Colonic mucosa (tissue), 4 donors: ENCODE data around the gene FAM83C. TPM values are rescaled to one million over a fixed set of nuclear protein-coding genes. Genes with fewer than 3 reads are reported as not detected.

Source experiments
- DNase-seq: peaks from one replicate; pipeline ENCODE4 v3.0.0-alpha.2; 2020
- H3K27ac ChIP-seq: fragments of 200-600 bp; one replicate; pipeline ENCODE4 v1.8.0; 2021
- H3K27me3 ChIP-seq: fragments of 200-600 bp; one replicate; pipeline ENCODE4 v1.8.0; 2021
- H3K36me3 ChIP-seq: fragments of 200-600 bp; one replicate; pipeline ENCODE4 v1.8.0; 2021
- H3K4me1 ChIP-seq: fragments of 200-600 bp; one replicate; pipeline ENCODE4 v1.8.0; 2021; ENCODE audit warnings: mild to moderate bottlenecking
- H3K4me3 ChIP-seq: fragments of 200-600 bp; one replicate; pipeline ENCODE4 v1.8.0; 2021
- H3K9ac ChIP-seq, 2 donors: one replicate each; pipeline ENCODE4 v1.7.0; 2013; ENCODE audit warnings: control low read depth in 2 of 2, low read depth in 2 of 2, low read length in 2 of 2
- H3K9me3 ChIP-seq: fragments of 200-600 bp; one replicate; pipeline ENCODE4 v1.8.0; 2021
- intact Hi-C: fragments of 100-400 bp; cut with DNase I; formaldehyde crosslinking; loops from one replicate; pipeline ENCODE4 v1.14.1; 2022
- total RNA-seq, 2 donors: library from RNA; stranded (reverse); fragmentation: NEBNext Ultra II Directional in 1 of 2; extraction: Animal tissue kit (Norgen Biotek cat#: 25700) in 1 of 2; gene quantifications; one replicate each; pipeline ENCODE4 v1.2.1, GENCODE V29; 2021
- TF ChIP-seq, protein P1 (sequence below): fragments of 200-600 bp; IDR thresholded peaks from one replicate; pipeline ENCODE4 v1.8.0; 2022; ENCODE audit warnings: antibody characterized with exemption, mild to moderate bottlenecking
- donor health status: healthy.
- donor health status: DM: no; HTN: no; CAD: no.
- donor health status: DM: no; HTN: no; CAD: no.

FAM83C gene
- total RNA-seq, 2 donors from 2014 or later = 0.45 TPM; not detected in 1

DNA sequence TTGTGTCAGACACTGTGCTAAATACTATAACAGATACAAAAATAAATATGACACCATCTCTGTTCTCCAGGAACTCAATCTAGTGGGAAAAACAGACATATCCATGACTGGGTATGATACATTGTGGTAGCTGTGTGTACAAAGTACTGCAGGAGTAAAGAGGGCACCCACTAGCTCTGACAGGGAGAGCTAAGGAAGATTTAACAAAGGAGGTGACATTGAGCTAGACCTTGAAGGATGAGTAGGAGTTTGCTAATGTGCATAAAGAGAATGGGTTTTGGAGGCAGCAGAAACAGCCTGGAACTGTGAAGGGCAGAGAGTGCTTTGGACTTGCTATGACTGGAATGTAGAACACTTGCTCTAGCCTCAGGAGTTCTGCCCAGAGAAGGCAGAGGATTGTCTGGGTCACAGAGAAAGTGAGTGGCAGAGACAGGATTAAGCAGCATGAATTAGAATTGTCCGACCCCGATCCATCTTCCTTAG is 51.4 kb downstream of the FAM83C start:
- TF ChIP-seq, protein P1, sequence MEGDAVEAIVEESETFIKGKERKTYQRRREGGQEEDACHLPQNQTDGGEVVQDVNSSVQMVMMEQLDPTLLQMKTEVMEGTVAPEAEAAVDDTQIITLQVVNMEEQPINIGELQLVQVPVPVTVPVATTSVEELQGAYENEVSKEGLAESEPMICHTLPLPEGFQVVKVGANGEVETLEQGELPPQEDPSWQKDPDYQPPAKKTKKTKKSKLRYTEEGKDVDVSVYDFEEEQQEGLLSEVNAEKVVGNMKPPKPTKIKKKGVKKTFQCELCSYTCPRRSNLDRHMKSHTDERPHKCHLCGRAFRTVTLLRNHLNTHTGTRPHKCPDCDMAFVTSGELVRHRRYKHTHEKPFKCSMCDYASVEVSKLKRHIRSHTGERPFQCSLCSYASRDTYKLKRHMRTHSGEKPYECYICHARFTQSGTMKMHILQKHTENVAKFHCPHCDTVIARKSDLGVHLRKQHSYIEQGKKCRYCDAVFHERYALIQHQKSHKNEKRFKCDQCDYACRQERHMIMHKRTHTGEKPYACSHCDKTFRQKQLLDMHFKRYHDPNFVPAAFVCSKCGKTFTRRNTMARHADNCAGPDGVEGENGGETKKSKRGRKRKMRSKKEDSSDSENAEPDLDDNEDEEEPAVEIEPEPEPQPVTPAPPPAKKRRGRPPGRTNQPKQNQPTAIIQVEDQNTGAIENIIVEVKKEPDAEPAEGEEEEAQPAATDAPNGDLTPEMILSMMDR = no peak

DNA sequence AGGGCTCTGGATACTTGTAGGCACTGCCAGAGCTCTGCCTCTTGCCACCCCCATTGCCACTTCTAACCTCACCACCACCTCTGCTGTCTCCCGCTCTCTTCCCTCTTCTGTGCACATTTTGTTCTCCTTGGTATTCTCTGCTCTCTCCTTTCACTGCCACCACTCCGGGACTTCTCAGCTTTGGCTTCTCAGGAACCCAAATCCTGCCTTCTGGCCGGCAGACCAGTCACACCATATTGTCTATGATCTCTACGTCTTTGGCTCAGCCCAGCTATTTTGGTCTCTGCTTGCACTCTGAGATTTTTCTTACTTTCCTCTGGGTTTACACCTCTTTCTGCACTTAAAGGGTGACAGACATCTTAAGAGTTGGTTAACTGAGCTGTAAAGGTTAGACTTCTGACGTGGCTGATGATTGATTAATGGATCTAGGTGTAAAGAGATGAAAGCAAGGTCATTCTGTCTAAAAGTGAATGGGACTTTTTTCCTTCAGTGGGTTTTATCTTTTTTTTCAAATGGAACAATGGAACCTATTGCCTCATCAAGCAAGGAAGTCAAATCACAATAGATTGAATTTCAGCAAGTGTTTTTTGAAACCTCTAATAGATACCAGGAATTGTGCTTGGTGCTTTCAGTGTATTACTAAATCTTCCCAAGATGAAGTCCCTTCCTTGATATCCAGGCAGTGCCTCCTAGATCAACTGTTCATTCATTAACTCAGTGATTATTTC is 52.0 kb downstream of the FAM83C start:
- H3K27ac ChIP-seq = no peak overlapping the region
- H3K4me1 ChIP-seq = no peaks in the 10 kb centered on the region
- H3K9ac ChIP-seq = no peak overlapping the region
- DNase-seq = no peak
- H3K27me3 ChIP-seq = no peaks in the 10 kb centered on the region
- H3K9me3 ChIP-seq = no peaks in the 10 kb centered on the region
- H3K36me3 ChIP-seq = no peaks in the 10 kb centered on the region
- TF ChIP-seq, protein P1 = no peak
- no peak overlapping the region for H3K4me3 ChIP-seq
- intact Hi-C loops = no loop called here

More for the DNA sequence above, 51.4 kb downstream of the FAM83C start:
- Histone ChIP-seq H3K27me3 (no peaks in the 10 kb centered on the region), H3K9me3 (no peaks in the 10 kb centered on the region), H3K36me3 (no peaks in the 10 kb centered on the region), H3K27ac (no peak overlapping the region), H3K4me1 (no peaks in the 10 kb centered on the region), H3K9ac (no peak overlapping the region), H3K4me3 (no peak overlapping the region)
- intact Hi-C loops = no loop called here
- no peak for DNase-seq

DNA sequence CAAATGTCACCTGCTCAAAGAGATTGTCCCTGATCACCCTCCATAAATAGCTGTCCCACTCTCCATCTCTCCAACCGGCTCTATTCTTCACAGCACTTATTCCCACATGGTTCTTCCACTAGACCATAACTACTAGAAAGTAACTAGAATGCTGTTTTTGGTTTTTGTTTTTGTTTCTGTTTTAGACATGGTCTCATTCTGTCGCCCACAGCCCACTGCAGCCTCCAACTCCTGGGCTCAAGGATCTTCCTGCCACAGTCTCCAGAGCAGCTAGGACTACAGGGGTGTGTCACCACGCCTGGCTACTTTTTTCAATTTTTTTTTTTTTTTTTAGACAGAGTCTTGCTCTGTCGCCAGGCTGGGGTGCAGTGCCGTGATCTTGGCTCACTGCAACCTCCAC is 53.5 kb downstream of the FAM83C start:
- Histone ChIP-seq H3K36me3 (no peaks in the 10 kb centered on the region), H3K27me3 (no peaks in the 10 kb centered on the region), H3K4me1 (no peaks in the 10 kb centered on the region), H3K9ac (no peak overlapping the region), H3K4me3 (no peak overlapping the region), H3K27ac (no peak overlapping the region), H3K9me3 (no peaks in the 10 kb centered on the region)
- intact Hi-C loops = no loop called here
- TF ChIP-seq, protein P1 = no peak
- no peak for DNase-seq

DNA sequence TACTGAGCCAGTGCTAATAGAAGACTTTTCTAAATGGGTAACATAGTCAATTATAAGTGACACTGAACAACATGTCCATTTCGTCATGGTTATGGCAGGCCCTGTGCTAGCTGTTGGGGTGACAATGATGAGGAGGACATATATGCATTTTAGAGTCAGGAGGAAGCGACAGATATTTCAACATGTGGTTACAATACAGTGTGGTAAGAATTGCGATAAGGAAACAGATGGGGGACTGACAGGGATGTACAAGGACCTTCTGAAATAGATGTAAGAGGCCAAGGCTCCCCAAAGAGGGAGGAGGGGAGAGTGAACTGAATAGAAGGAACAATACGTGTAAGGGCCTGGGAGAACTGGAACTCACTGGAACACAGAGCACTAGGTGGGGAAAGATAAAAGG is 54.1 kb downstream of the FAM83C start:
- Histone ChIP-seq H3K4me3 (no peak overlapping the region), H3K36me3 (no peaks in the 10 kb centered on the region), H3K9ac (no peak overlapping the region), H3K27ac (no peak overlapping the region), H3K4me1 (no peaks in the 10 kb centered on the region), H3K27me3 (no peaks in the 10 kb centered on the region), H3K9me3 (no peaks in the 10 kb centered on the region)
- TF ChIP-seq, protein P1 = no peak
- intact Hi-C loops = no loop called here
- no peak for DNase-seq

DNA sequence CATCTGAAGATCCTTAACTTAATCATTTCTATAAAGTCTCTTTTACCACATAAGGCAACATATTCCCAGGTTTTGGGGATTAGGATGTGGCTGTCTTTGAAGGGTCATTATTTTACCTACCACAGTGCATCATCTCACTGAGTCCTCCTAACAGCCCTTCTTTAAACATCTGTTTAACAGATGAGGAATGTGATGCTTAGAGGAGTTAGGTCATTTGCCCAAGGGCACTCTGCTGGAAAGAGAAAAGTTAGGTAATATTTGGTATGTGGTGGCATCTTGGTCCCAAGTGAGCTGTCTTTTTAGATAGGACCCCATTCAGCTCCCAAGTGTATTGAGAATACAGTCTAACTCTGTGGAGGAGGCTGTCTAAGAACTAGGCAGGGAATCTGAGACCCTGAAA is 54.7 kb downstream of the FAM83C start:
- Histone ChIP-seq H3K9me3 (no peaks in the 10 kb centered on the region), H3K27ac (no peak overlapping the region), H3K4me3 (no peak overlapping the region), H3K4me1 (no peaks in the 10 kb centered on the region), H3K27me3 (no peaks in the 10 kb centered on the region), H3K36me3 (no peaks in the 10 kb centered on the region), H3K9ac (no peak overlapping the region)
- DNase-seq = no peak
- TF ChIP-seq, protein P1 = no peak
- intact Hi-C loops = no loop called here
